Adrenal gland (tissue), 12 donors: ENCODE data around the gene TTC8. TPM values are rescaled to one million over a fixed set of nuclear protein-coding genes. Genes with fewer than 3 reads are reported as not detected.

Experiments
- DNase-seq, 7 donors: peaks; one replicate each; pipeline ENCODE4 v3.0.0-alpha.2; 2019 to 2020
- H3K27ac ChIP-seq, 5 donors: fragments of 200-600 bp; sonication (generic) in 4 of 5; 1 replicate in 3 of 5; 2 replicates in 2 of 5; pipeline versions ENCODE4 v1.5.1 to v1.8.0; 2016 to 2020; ENCODE audit warnings: mild to moderate bottlenecking in 1 of 5
- H3K27me3 ChIP-seq: fragments of 200-600 bp; 2 replicates; pipeline ENCODE4 v1.8.0; 2021
- H3K36me3 ChIP-seq, 2 donors: fragments of 200-600 bp; replicated peaks in 1 of 2; 1 replicate in 1 of 2; 2 replicates in 1 of 2; pipeline versions ENCODE4 v1.5.1 to v1.8.0; 2018 to 2022
- H3K4me1 ChIP-seq, 2 donors: fragments of 200-600 bp; replicated peaks in 1 of 2; 1 replicate in 1 of 2; 2 replicates in 1 of 2; pipeline versions ENCODE4 v1.5.1 to v1.8.0; 2018 to 2021
- H3K4me3 ChIP-seq, 4 donors: fragments of 200-600 bp; sonication (generic) in 3 of 4; one replicate each; pipeline ENCODE4 v1.5.1; 2016 to 2018
- H3K9me3 ChIP-seq, 3 donors: fragments of 200-600 bp; sonication (generic) in 1 of 3; replicated peaks in 1 of 3; 1 replicate in 2 of 3; 2 replicates in 1 of 3; pipeline versions ENCODE4 v1.5.1 to v1.8.0; 2016 to 2021
- POLR2A ChIP-seq, 2 donors: fragments of 450-650 bp; IDR thresholded peaks; one replicate each; pipeline ENCODE4 v1.6.1; 2017; ENCODE audit warnings: antibody characterized with exemption in 2 of 2, mild to moderate bottlenecking in 2 of 2, moderate library complexity in 1 of 2
- WGBS, 4 donors: extraction: QIAGEN DNeasy Blood & Tissue Kit in 2 of 4; methylation state at CpG; one replicate each; pipeline versions ENCODE4 v1.1.5 to v1.1.7; 2013 to 2017; 5-methylcytosine and 5-hydroxymethylcytosine counted together
- intact Hi-C, 2 donors: fragments of 100-400 bp; cut with DNase I; formaldehyde crosslinking; loops; one replicate each; pipeline versions ENCODE4 v1.14.1 to v1.15.0; 2022 to 2023
- polyA plus RNA-seq, 3 donors: library from polyadenylated mRNA; stranded (reverse); fragments of 200-250 nt in 2 of 3; fragments of 350-450 nt in 1 of 3; fragmentation: Illumina TruSeq in 1 of 3; extraction: RNeasy Lipid Tissue Mini Kit (QIAGEN cat#74804) in 1 of 3; gene quantifications; one replicate each; pipeline ENCODE4 v1.2.3, GENCODE V29; 2013 to 2014
- total RNA-seq, 9 donors: library from RNA; depleted of rRNA in 4 of 9; stranded (reverse); fragments of >200 nt in 4 of 9; fragments of 120-200 nt in 1 of 9; fragmentation: NEBNext Ultra II Directional in 1 of 9; extraction: Animal tissue kit (Norgen Biotek cat#: 25700) in 1 of 9; gene quantifications; one replicate each; pipeline versions ENCODE4 v1.1.0 to v1.2.4, GENCODE V29; 2013 to 2023
- TF ChIP-seq, protein P1 (sequence below), 6 experiments: fragments of 450-650 bp in 4 of 6; fragments of 200-600 bp in 2 of 6; sonication (generic) in 1 of 6; IDR thresholded peaks; 1 replicate in 5 of 6; 2 replicates in 1 of 6; pipeline versions ENCODE4 v1.5.1 to v1.8.0; 2016 to 2021; ENCODE audit warnings: antibody characterized with exemption in 6 of 6, mild to moderate bottlenecking in 2 of 6, moderate library complexity in 1 of 6
- donor health status: healthy with polysubstance abuse.
- donor health status: Bipolar disorder and iron deficiency.
- donor health status: DM: yes; HTN: yes; CAD: no.
- donor health status: DM: no; HTN: no; CAD: no.
- donor health status: DM: no; HTN: no; CAD: no.
- donor health status: DM: yes; HTN: yes; CAD: no.

Gene TTC8
- total and polyA plus RNA-seq, 12 donors, result 40.4 to 184 (median 68.3) TPM

- no peak overlapping the region for H3K4me3 ChIP-seq
- 68 to 71% (median 69%) methylated on average over 5 of the region's 5 CpGs for WGBS, 4 donors
- no peaks in the 10 kb centered on the region for H3K36me3 ChIP-seq
- intact Hi-C loops, result loop anchor here in 1 of 2 donors (10.0 kb wide), 1 partner anchor 45 kb away; no protein-coding TSS in a partner anchor
- no peaks in the 10 kb centered on the region for H3K9me3 ChIP-seq
- no peaks in the 10 kb centered on the region for H3K4me1 ChIP-seq
- no peaks in the 10 kb centered on the region for H3K27me3 ChIP-seq
- TF ChIP-seq, protein P1, sequence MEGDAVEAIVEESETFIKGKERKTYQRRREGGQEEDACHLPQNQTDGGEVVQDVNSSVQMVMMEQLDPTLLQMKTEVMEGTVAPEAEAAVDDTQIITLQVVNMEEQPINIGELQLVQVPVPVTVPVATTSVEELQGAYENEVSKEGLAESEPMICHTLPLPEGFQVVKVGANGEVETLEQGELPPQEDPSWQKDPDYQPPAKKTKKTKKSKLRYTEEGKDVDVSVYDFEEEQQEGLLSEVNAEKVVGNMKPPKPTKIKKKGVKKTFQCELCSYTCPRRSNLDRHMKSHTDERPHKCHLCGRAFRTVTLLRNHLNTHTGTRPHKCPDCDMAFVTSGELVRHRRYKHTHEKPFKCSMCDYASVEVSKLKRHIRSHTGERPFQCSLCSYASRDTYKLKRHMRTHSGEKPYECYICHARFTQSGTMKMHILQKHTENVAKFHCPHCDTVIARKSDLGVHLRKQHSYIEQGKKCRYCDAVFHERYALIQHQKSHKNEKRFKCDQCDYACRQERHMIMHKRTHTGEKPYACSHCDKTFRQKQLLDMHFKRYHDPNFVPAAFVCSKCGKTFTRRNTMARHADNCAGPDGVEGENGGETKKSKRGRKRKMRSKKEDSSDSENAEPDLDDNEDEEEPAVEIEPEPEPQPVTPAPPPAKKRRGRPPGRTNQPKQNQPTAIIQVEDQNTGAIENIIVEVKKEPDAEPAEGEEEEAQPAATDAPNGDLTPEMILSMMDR (IDR thresholded peaks at IDR 0.05), result no peak
- TF ChIP-seq POLR2A (IDR thresholded peaks at IDR 0.05), result no peak
- H3K27ac ChIP-seq, result no peak overlapping the region
- no peak for DNase-seq
Observed at GRCh38 chr14:88799522-88799921, 24.9 kb upstream of the TTC8 start.

DNA sequence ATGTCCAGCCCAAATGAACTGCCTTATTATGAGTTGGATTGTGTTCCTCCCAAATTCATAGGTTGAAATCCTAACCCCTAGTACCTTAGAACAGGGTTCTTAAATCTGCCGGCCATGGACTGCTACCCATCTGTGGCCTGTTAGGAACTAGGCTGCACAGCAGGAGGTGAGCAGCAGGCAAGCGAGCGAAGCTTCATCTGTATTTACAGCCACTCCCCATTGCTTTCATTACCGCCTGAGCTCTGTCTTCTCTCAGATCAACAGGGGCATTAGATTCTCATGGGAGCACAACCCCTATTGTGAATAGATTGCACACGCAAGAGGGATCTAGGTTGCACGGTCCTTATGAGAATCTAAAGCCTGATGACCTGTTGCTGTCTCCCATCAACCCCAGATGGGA, 21.9 kb upstream of the TTC8 start:
- intact Hi-C loops, result no loop called here

GRCh38 chr14:88804035-88804434, 20.4 kb upstream of the TTC8 start:
- TF ChIP-seq, protein P1 (IDR thresholded peaks at IDR 0.05), result no peak
- no peak for TF ChIP-seq POLR2A (IDR thresholded peaks at IDR 0.05)
- 44 to 70% (median 63%) methylated on average over 2 of the region's 2 CpGs for WGBS, 4 donors
- intact Hi-C loops, result no loop called here
- H3K9me3 ChIP-seq, result no peaks in the 10 kb centered on the region
- H3K4me3 ChIP-seq, result no peak overlapping the region
- no peaks in the 10 kb centered on the region for H3K36me3 ChIP-seq
- H3K27me3 ChIP-seq, result no peaks in the 10 kb centered on the region
- no peak overlapping the region for H3K27ac ChIP-seq
- DNase-seq, result no peak
- no peaks in the 10 kb centered on the region for H3K4me1 ChIP-seq

More for the DNA sequence above, 21.9 kb upstream of the TTC8 start:
- Histone ChIP-seq H3K27ac (no peak overlapping the region), H3K4me1 (no peaks in the 10 kb centered on the region), H3K27me3 (no peaks in the 10 kb centered on the region), H3K4me3 (no peak overlapping the region), H3K36me3 (no peaks in the 10 kb centered on the region), H3K9me3 (no peaks in the 10 kb centered on the region)
- TF ChIP-seq, protein P1 (IDR thresholded peaks at IDR 0.05), result no peak
- TF ChIP-seq POLR2A (IDR thresholded peaks at IDR 0.05), result no peak
- WGBS, 4 donors, result 88 to 96% (median 92%) methylated on average over 4 to 6 of the region's 6 CpGs
- no peak for DNase-seq

GRCh38 chr14:88804477-88804876, 20.0 kb upstream of the TTC8 start:
- Histone ChIP-seq H3K36me3 (no peaks in the 10 kb centered on the region), H3K4me1 (no peaks in the 10 kb centered on the region), H3K4me3 (no peak overlapping the region), H3K27me3 (no peaks in the 10 kb centered on the region), H3K27ac (no peak overlapping the region), H3K9me3 (no peaks in the 10 kb centered on the region)
- 0 to 73% (median 40%) methylated on average over 1 of the region's 1 CpG for WGBS, 4 donors
- intact Hi-C loops, result no loop called here
- TF ChIP-seq, protein P1 (IDR thresholded peaks at IDR 0.05), result no peak
- no peak for TF ChIP-seq POLR2A (IDR thresholded peaks at IDR 0.05)
- no peak for DNase-seq
